ENCODE results near the gene HRH1.
"Not testable (repeated sequence)": the region's sequence is repeated elsewhere in the genome, so short reads cannot be mapped to it uniquely, and the experiment has no call there.

HRH1 gene

DNA sequence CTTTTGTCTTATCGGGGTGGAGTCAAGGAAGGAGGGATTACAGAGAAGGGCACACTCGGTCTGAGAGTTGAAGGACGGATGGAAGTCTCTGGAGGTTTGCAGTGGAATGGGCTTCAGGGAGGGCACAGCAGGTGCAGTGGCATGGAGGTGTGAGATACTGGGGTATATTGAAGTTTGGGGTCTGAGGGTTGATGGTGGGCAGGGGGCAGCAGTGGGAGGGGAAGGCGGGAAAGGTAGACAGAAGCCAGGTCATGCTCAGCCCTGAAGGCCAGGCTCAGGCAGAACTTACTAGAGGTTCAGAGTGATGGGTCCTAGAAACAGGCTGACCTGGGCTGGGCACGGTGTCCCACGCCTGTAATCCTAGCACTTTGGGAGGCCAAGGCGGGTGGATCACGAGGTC is 52.7 kb downstream of the HRH1 start:
- Histone ChIP-seq H3K4me2 (no peak overlapping the region), H4K20me1 (peaks cover 0 to 99% (median 0%) of the 10 kb centered on the region in 11 experiments; a peak in 6 of 22 replicates), H3K27ac (no peak overlapping the region), H3K9me3 (replicated peaks in 1 of 11) (no peaks in the 10 kb centered on the region), H3K36me3 (peaks cover 0 to 67% (median 0%) of the 10 kb centered on the region in 11 experiments; a peak in 6 of 22 replicates), H3K27me3 (no peaks in the 10 kb centered on the region), H3K9ac (no peak overlapping the region), H3K4me3 (no peak overlapping the region), H3K4me1 (peaks cover 5 to 15% (median 9%) of the 10 kb centered on the region in 10 experiments; a peak in 17 of 20 replicates)
- no peak for TF ChIP-seq Cebpa-rat (IDR thresholded peaks at IDR 0.05)

DNA sequence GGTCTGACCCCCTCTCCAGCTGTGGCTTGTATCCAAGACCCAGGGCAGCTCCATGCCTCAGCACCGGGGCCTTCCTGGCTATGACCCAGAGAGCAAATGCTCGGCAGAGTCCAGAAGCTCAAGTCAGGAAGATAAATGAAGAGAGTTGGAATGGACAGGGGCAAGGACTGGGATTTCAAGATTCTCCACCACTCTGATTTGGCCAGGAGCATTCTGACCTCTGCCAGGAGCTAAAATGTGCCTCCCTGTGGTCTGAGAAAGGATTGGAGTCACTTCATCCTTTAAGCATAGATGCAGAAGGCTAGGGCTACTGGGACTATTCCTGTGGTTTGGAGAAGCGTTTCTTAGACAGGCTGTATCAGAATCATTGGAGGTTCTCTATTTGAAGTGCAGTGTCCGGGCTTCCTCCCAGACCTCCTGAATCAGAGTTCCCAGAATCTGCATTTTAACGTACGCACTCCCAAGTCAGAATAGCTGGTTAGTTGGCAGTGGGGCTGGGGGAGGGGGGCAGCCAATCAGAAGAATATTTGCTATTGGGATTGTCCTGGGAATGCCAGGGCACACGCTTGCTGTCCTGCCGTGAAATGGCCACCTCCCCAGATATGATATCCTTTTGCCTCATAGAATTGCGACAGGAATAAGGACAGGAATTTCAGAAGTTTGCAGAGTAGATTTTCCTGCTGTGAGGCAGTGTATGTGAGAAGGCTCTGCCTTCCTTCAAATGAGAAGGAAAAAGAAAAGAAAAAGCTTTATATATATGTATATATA is 57.4 kb downstream of the HRH1 start:
- Histone ChIP-seq H3K9ac (no peak overlapping the region), H4K20me1 (peaks cover 0 to 100% (median 0%) of the 10 kb centered on the region in 11 experiments; a peak in 6 of 22 replicates), H3K27ac (no peak overlapping the region), H3K27me3 (no peaks in the 10 kb centered on the region), H3K4me1 (peaks cover 5 to 19% (median 9%) of the 10 kb centered on the region in 10 experiments; a peak in 17 of 20 replicates), H3K4me3 (no peak overlapping the region), H3K4me2 (no peak overlapping the region; a peak in 1 of 22 replicates), H3K9me3 (replicated peaks in 1 of 11) (no peaks in the 10 kb centered on the region), H3K36me3 (peaks cover 0 to 72% (median 0%) of the 10 kb centered on the region in 11 experiments; a peak in 6 of 22 replicates)
- no peak for TF ChIP-seq Cebpa-rat (IDR thresholded peaks at IDR 0.05)

DNA sequence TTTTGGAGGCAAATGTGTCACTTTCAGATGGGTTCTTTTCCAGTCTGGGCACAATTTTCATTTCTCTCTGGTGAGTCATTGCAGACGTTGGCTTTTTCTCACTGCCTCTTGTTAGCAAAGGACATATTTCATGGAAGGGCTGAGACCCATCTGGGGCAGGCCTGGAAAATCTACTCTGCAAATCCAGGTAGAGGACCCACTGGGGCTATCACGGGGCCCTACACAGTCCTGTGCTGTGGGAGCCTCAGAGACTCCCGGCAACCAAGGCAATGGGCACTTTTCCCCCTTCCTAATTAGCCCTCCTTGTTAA is 58.0 kb downstream of the HRH1 start:
- Histone ChIP-seq H3K4me1 (peaks cover 5 to 25% (median 11%) of the 10 kb centered on the region in 10 experiments; a peak in 17 of 20 replicates), H3K9ac (no peak overlapping the region), H3K4me3 (no peak overlapping the region), H3K27me3 (no peaks in the 10 kb centered on the region), H3K4me2 (no peak overlapping the region; a peak in 1 of 22 replicates), H4K20me1 (peaks cover 0 to 99% (median 0%) of the 10 kb centered on the region in 11 experiments; a peak in 6 of 22 replicates), H3K27ac (no peak overlapping the region), H3K36me3 (peaks cover 0 to 71% (median 0%) of the 10 kb centered on the region in 11 experiments; a peak in 6 of 22 replicates), H3K9me3 (replicated peaks in 1 of 11) (no peaks in the 10 kb centered on the region)
- TF ChIP-seq Cebpa-rat (IDR thresholded peaks at IDR 0.05): no peak

DNA sequence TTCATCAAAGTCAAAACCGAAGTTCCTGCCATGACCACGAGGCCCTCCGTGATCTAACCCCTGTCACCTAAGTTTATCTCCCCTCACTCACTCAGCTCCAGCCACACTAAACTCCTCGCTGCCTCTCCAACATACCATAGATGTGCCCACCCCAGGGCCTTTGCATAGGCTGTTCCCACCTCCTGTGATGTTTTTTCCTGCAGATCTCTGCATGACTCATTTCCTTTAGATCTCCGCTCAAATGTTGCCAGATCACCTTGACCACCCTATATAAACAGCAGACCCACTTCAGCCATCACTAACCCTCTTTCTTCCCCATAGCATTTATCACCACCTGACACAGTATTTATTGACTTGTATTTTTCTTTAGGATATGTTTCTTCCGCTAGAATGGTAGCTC is 58.5 kb downstream of the HRH1 start:
- Histone ChIP-seq H3K4me2 (no peak overlapping the region), H3K27me3 (no peaks in the 10 kb centered on the region), H3K4me1 (peaks cover 1 to 27% (median 9%) of the 10 kb centered on the region in 10 experiments; a peak in 17 of 20 replicates), H3K9ac (no peak overlapping the region), H4K20me1 (peaks cover 0 to 99% (median 0%) of the 10 kb centered on the region in 11 experiments; a peak in 6 of 22 replicates), H3K27ac (no peak overlapping the region), H3K9me3 (replicated peaks in 1 of 11) (no peaks in the 10 kb centered on the region), H3K36me3 (peaks cover 0 to 65% (median 0%) of the 10 kb centered on the region in 11 experiments; a peak in 6 of 22 replicates), H3K4me3 (no peak overlapping the region)
- TF ChIP-seq Cebpa-rat (IDR thresholded peaks at IDR 0.05): no peak

DNA sequence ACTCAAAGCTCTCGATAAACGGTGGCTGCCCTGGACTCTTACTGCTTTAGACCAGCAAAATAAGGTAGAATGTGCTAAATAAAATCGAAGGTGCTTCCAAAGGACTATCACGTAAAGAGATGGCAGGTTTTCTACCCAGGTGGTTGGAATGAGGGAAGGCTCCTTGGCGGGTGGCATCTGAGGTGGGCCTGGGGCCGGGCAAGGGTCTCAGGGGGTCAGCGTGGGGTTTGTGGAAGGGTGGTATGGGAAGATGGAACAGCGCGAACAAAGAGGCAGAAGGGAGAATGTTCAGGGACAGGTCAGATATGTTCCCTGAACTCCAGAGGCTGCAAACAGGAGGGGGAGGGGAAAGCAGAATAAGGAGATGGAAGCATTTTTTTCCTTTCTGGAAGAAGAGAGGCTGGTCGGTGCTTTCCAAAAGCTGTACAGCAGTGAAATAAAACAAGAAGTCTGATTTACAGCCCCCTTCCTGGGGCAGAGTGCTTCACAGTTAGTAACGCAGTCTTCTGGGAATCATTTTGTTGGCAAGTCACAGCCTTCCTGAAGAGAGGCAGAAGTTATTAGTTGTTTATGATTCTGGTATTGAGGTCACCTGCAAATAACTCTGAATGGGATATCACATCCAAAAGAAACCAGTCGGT is 59.6 kb downstream of the HRH1 start:
- no peak overlapping the region for H3K9ac ChIP-seq
- H4K20me1 ChIP-seq: peaks cover 0 to 95% (median 0%) of the 10 kb centered on the region in 11 experiments; a peak in 6 of 22 replicates
- H3K36me3 ChIP-seq: peaks cover 0 to 62% (median 0%) of the 10 kb centered on the region in 11 experiments; a peak in 6 of 22 replicates
- peaks cover 0 to 33% (median 5%) of the 10 kb centered on the region in 10 experiments; a peak in 11 of 20 replicates for H3K4me1 ChIP-seq
- no peaks in the 10 kb centered on the region for H3K9me3 ChIP-seq (replicated peaks in 1 of 11)
- no peak overlapping the region for H3K4me2 ChIP-seq
- no peak overlapping the region for H3K4me3 ChIP-seq
- no peak for TF ChIP-seq Cebpa-rat (IDR thresholded peaks at IDR 0.05)
- H3K27ac ChIP-seq: no peak overlapping the region
- H3K27me3 ChIP-seq: no peaks in the 10 kb centered on the region

DNA sequence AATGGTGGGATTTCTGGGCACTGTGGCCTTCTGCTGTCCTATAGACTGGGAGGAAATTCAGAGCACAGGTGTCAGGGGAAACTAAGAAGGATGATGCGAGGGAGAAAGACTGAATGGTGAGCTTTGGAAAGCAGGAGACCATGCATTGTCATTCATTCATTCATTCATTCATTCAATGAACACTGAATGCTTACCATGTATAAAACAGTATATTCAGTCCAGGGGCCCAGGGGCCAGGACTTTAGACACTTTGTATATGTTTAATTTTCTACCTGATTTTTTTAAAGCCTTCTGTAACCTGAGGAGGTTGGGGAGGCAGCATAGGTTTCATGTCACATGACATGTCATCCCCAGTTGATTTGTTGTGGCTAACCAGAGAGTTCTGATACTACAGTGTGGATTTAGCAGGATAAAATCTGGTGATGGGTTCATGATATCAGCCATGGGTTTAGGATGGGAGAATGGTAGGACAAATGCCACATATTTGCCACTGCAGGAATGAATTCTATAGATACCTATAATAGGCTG is 60.2 kb downstream of the HRH1 start:
- Histone ChIP-seq H3K27ac (no peak overlapping the region), H3K4me2 (no peak overlapping the region), H3K9ac (no peak overlapping the region), H3K4me1 (peaks cover 0 to 39% (median 5%) of the 10 kb centered on the region in 10 experiments; a peak in 11 of 20 replicates), H3K4me3 (no peak overlapping the region), H4K20me1 (peaks cover 0 to 95% (median 0%) of the 10 kb centered on the region in 11 experiments; a peak in 6 of 22 replicates), H3K36me3 (peaks cover 0 to 56% (median 0%) of the 10 kb centered on the region in 11 experiments; a peak in 6 of 22 replicates), H3K27me3 (no peaks in the 10 kb centered on the region), H3K9me3 (replicated peaks in 1 of 11) (no peaks in the 10 kb centered on the region)
- TF ChIP-seq Cebpa-rat (IDR thresholded peaks at IDR 0.05): no peak

DNA sequence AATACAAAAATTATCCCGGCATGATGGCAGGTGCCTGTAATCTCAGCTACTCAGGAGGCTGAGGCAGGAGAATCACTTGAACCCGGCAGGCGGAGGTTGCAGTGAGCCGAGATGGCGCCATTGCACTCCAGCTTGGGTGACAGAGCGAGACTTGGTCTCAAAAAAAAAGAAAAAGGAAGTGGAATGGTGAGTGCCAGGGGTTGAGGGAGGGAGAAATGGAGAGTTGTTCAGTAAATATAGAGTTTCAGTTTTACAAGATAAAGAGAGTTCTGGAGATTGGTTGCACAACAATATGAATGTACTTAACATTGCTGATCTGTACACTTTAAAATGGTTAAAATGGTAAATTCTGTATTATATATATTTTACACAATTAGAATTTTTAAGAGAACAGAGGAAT is 63.1 kb downstream of the HRH1 start:
- not testable (repeated sequence) for H3K27me3 ChIP-seq; H3K9ac ChIP-seq; H3K9me3 ChIP-seq (replicated peaks in 1 of 11); H3K4me3 ChIP-seq
- Histone ChIP-seq H3K27ac (peak overlapping the region in 1 of 11 experiments; percentile 20; a peak in 2 of 22 replicates), H3K36me3 (peaks cover 0 to 40% (median 0%) of the 10 kb centered on the region in 11 experiments; a peak in 4 of 22 replicates), H4K20me1 (peaks cover 0 to 95% (median 0%) of the 10 kb centered on the region in 11 experiments; a peak in 6 of 22 replicates), H3K4me1 (peaks cover 0 to 49% (median 10%) of the 10 kb centered on the region in 10 experiments; a peak in 12 of 20 replicates), H3K4me2 (peak overlapping the region in 5 of 11 experiments; percentile 45 to 79 (median 71); a peak in 10 of 22 replicates)

DNA sequence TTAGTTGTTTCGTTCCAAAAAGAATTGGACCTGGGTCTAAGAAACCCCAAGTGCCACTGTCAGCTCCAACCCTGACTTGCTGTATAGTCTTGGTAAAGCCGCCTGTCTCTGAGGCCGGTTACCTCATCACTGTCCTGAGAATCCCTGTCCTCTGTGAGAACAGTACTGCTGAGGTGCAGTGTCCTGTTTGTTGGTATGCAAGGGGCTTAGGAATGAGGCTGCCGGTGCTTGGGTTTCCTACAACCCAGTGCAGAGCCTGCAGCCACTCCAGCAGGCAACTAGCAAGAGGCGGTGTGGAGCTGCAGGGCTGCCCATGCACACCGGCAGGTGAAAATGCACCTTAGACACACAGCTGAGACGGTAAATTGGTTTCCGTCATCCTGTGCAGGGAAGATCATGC is 65.9 kb downstream of the HRH1 start:
- H3K36me3 ChIP-seq: peaks cover 0 to 44% (median 0%) of the 10 kb centered on the region in 11 experiments; a peak in 4 of 22 replicates
- no peak for TF ChIP-seq Cebpa-rat (IDR thresholded peaks at IDR 0.05)

More for the DNA sequence above, 65.9 kb downstream of the HRH1 start:
- H3K9me3 ChIP-seq (replicated peaks in 1 of 11): no peaks in the 10 kb centered on the region
- H3K27ac ChIP-seq: no peak overlapping the region
- no peaks in the 10 kb centered on the region for H3K27me3 ChIP-seq
- H3K4me1 ChIP-seq: peaks cover 6 to 77% (median 19%) of the 10 kb centered on the region in 10 experiments
- H3K4me3 ChIP-seq: no peak overlapping the region
- peaks cover 0 to 86% (median 0%) of the 10 kb centered on the region in 11 experiments; a peak in 4 of 22 replicates for H4K20me1 ChIP-seq
- peak overlapping the region in 3 of 11 experiments; percentile 0 to 45 (median 2); a peak in 5 of 22 replicates for H3K4me2 ChIP-seq
- H3K9ac ChIP-seq: no peak overlapping the region

Data from BLaER1 treated with 17β-estradiol and CSF1 and Interleukin-3, amounts not matched to agents 10 nM and 100 nM (cell line).